BJ (cell line): Measurements from ENCODE around the gene ASB13. TPM values are rescaled to one million over a fixed set of nuclear protein-coding genes. Genes with fewer than 3 reads are reported as not detected.

Experiments used
- CTCF ChIA-PET: fragments of 350-600 bp; formaldehyde crosslinking; extraction: SDS; loops from one replicate; lab custom pipeline; 2021; ENCODE audit warnings: antibody characterized with exemption, inconsistent platforms; lab: Yijun Ruan, JAX
- POLR2A ChIA-PET: fragments of 300-600 bp; sonication (Branson Sonifier 250); formaldehyde crosslinking; extraction: SDS; loops from one replicate; lab custom pipeline; 2021; ENCODE audit warnings: antibody characterized with exemption; lab: Charles Lee
- DNase-seq: peaks from one replicate; pipeline ENCODE4 v3.0.0-alpha.2; 2011; ENCODE audit warnings: low read depth
- H3K27me3 ChIP-seq: 2 replicates; pipeline ENCODE4 v1.6.0; 2011; ENCODE audit warnings: low read length; ENCODE audit not compliant: control insufficient read depth, insufficient read depth
- H3K36me3 ChIP-seq: 2 replicates; pipeline ENCODE4 v1.5.1; 2011; ENCODE audit warnings: low read length; ENCODE audit not compliant: control insufficient read depth, insufficient read depth
- H3K4me3 ChIP-seq: 2 replicates; pipeline ENCODE4 v1.5.1; 2011; ENCODE audit warnings: low read depth, mild to moderate bottlenecking, control low read depth, low read length
- polyA plus RNA-seq: library from polyadenylated mRNA; depleted of rRNA; stranded (reverse); fragments of >200 nt; gene quantifications from 2 replicates; pipeline ENCODE4 v1.2.3, GENCODE V29; 2011
- TF ChIP-seq, protein P1 (sequence below): IDR thresholded peaks from 2 replicates; pipeline ENCODE4 v1.5.1; 2011; ENCODE audit warnings: low read depth, mild to moderate bottlenecking, control low read depth, inconsistent platforms, low read length, moderate library complexity; ENCODE audit not compliant: insufficient read depth

Gene ASB13
- polyA plus RNA-seq, 1 experiment = 8.6 TPM

DNA sequence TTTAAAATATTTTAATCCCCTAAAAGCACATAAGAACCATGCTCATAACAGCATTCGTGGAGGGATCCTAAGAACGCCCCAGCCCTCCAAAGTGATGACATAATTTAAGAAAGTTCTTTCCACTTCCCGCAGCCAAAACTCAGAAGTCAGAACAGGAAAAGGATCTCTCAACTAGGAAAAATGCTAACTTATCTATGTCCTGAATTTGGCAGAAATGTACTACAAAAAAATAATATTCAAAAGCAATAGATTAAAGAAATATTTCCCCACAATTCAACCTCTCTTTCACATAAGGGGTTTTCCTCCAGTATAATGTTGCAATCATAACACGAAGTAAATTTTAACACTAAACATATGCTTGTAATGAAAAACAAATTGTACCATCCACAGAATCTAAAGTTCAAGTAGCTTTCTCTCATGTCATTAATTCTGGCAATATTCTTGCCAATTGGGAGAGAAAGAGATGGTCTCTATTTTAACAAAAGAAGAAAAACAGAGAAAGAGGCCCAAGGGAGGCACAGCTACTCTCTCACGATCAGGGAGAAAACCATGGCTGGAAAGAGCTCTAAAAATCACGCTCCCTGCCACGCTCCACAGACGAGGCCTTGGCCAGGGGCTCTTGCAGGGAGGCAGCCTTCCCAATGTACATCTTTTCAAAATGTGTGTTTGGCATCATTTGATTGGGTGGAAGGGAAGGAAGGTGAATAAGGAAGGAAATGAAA lies 22.9 kb downstream of the ASB13 start:
- TF ChIP-seq, protein P1, sequence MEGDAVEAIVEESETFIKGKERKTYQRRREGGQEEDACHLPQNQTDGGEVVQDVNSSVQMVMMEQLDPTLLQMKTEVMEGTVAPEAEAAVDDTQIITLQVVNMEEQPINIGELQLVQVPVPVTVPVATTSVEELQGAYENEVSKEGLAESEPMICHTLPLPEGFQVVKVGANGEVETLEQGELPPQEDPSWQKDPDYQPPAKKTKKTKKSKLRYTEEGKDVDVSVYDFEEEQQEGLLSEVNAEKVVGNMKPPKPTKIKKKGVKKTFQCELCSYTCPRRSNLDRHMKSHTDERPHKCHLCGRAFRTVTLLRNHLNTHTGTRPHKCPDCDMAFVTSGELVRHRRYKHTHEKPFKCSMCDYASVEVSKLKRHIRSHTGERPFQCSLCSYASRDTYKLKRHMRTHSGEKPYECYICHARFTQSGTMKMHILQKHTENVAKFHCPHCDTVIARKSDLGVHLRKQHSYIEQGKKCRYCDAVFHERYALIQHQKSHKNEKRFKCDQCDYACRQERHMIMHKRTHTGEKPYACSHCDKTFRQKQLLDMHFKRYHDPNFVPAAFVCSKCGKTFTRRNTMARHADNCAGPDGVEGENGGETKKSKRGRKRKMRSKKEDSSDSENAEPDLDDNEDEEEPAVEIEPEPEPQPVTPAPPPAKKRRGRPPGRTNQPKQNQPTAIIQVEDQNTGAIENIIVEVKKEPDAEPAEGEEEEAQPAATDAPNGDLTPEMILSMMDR = no peak

DNA sequence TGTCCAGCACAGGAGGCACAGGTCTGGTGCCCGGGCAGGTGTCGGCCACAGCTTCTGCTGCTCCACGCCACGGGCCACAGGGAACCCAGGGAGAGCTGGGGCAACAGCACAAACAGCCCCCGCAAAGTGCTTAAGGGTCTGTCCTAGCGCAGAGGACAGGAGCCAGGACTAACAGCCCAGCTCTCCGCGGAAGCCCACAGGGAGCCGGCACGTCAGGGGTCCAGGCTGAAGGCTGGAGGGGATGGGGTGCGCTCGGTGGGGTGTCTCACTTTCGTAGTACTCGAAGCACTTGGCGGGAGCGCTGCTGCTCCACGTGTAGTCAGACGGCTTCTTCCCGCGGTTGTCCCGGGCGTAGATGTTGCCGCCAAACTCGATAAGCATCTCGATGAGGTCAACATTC lies 24.9 kb downstream of the ASB13 start:
- DNase-seq = no peak
- H3K4me3 ChIP-seq = no peak overlapping the region
- TF ChIP-seq, protein P1 = no peak
- no peaks in the 10 kb centered on the region for H3K27me3 ChIP-seq
- ChIA-PET CTCF (interaction anchor here (0.5 to 1.2 kb wide), 2 partner anchors 12 to 22 kb away, joined by 3 to 8 read pairs; no protein-coding TSS in a partner anchor), POLR2A (no interaction called here)
- H3K36me3 ChIP-seq = peaks cover 18% of the 10 kb centered on the region

More for the DNA sequence above, 22.9 kb downstream of the ASB13 start:
- H3K4me3 ChIP-seq = no peak overlapping the region
- ChIA-PET CTCF (interaction anchor here (1.2 to 2.9 kb wide), 4 partner anchors 12 to 92 kb away, joined by 3 to 13 read pairs (median 4); no protein-coding TSS in a partner anchor), POLR2A (no interaction called here)
- DNase-seq = no peak
- no peaks in the 10 kb centered on the region for H3K27me3 ChIP-seq
- peaks cover 16% of the 10 kb centered on the region for H3K36me3 ChIP-seq

DNA sequence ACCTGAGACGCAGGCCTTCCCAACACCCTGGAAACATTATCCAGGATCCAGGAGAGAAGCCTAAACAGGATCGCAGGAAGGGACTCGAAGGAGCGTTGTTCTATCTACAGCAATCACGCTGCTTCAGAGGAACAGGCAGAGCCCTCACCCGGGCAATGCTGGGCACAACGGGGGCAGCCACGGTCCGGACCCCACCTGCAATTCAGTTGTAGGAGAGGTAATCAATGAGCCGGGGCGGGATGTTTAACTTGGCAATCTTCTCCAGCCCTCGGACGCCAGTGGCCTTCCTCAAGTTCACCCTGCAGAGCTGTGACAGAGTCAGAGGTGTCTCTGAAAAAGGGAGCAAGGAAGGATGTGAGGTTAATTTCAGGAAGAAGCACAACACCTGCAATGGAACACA lies 25.9 kb downstream of the ASB13 start:
- no peak overlapping the region for H3K4me3 ChIP-seq
- H3K27me3 ChIP-seq = peaks cover 4% of the 10 kb centered on the region
- DNase-seq = no peak
- ChIA-PET POLR2A (no interaction called here), CTCF (interaction anchor here (0.7 to 2.1 kb wide), 2 partner anchors 9 to 10 kb away, joined by 3 to 5 read pairs; no protein-coding TSS in a partner anchor)
- TF ChIP-seq, protein P1 = no peak
- peaks cover 18% of the 10 kb centered on the region for H3K36me3 ChIP-seq

DNA sequence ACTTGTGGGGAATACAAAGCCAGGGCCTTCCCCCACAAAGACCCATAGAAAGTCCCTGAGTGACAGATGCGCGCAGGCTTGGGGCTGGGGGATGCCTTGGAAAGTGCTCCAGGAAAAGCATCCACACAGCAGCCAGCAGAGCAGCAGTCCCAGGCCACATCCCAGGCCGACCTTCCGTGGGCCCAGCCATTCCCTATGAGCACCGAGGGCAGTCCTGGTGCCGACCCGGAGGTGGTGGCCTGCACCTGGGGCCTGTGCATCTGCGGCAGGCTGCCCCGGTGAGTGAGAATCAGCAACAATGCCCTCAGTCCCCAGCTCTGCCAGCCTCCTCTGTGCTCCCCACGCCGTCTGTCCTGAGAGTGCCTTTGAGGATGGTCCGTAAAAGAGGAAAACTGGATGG lies 26.4 kb downstream of the ASB13 start:
- H3K36me3 ChIP-seq = peaks cover 16% of the 10 kb centered on the region
- no peak for DNase-seq
- CTCF ChIA-PET = interaction anchor here (1.4 to 2.1 kb wide), 2 partner anchors 9 to 10 kb away, joined by 4 to 5 read pairs; no protein-coding TSS in a partner anchor
- POLR2A ChIA-PET = no interaction called here
- H3K27me3 ChIP-seq = peaks cover 4% of the 10 kb centered on the region
- TF ChIP-seq, protein P1 = no peak
- no peak overlapping the region for H3K4me3 ChIP-seq

DNA sequence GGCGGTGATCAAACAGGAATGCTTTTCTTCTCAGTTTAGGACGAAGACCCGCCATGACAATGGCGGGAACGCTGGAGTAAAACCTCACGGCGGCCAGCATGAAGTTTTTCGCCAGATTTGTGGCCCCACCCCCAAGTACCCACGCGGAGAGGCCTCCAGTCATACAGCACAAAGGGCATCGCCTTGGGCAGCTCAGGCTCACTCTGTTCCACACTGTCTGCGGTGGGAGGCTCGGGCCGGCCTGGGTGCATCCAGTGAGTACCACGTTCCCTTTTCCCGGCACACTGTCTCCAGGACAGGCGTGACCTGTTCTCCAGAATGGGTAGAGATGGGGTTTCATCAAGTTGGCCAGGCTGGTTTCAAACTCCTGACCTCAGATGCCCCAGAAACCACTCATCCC lies 27.3 kb downstream of the ASB13 start:
- H3K4me3 ChIP-seq = no peak overlapping the region
- peaks cover 16% of the 10 kb centered on the region for H3K36me3 ChIP-seq
- POLR2A ChIA-PET = no interaction called here
- CTCF ChIA-PET = interaction anchor here (1.4 to 2.1 kb wide), 2 partner anchors 8 to 9 kb away, joined by 4 to 5 read pairs; no protein-coding TSS in a partner anchor
- TF ChIP-seq, protein P1 = no peak
- H3K27me3 ChIP-seq = peaks cover 6% of the 10 kb centered on the region
- no peak for DNase-seq
